GM12878 (cell line): Measurements from ENCODE around the gene PARD6B. TPM values are rescaled to one million over a fixed set of nuclear protein-coding genes. Genes with fewer than 3 reads are reported as not detected.

Experiments used
- ATAC-seq: fragments of 200-7000 bp; cut with Tn5 transposase; 3 replicates; pipeline ENCODE4 v1.9.1; 2020; ENCODE audit warnings: mild to moderate bottlenecking, moderate library complexity
- BruUV-seq: library from RNA; stranded (reverse); fragments of 400-500 nt; replicated peaks from 2 replicates; lab custom pipeline; 2021; lab: Mats Ljungman, UMichigan
- CTCF ChIA-PET: fragments of 300-600 bp; sonication (Branson Sonifier 250); formaldehyde crosslinking; extraction: SDS; loops from one replicate; lab custom pipeline; 2021; ENCODE audit warnings: inconsistent platforms; lab: Yijun Ruan, JAX
- POLR2A ChIA-PET: fragments of 350-600 bp; formaldehyde crosslinking; extraction: SDS; loops from one replicate; lab custom pipeline; 2021; ENCODE audit warnings: inconsistent platforms; lab: Charles Lee
- RAD21 ChIA-PET: fragments of 300-600 bp; sonication (Branson Sonifier 250); formaldehyde crosslinking; loops from one replicate; lab custom pipeline; 2023; ENCODE audit warnings: antibody characterized with exemption; ENCODE audit not compliant: unreplicated experiment; lab: Charles Lee
- SMC1A ChIA-PET: fragments of 300-600 bp; sonication (Branson Sonifier 250); formaldehyde crosslinking; loops from one replicate; lab custom pipeline; 2023; ENCODE audit not compliant: unreplicated experiment, uncharacterized antibody; lab: Charles Lee
- DNase-seq: peaks from one replicate; pipeline ENCODE4 v3.0.0-alpha.2; 2011; ENCODE audit warnings: low read depth, low spot score
- FAIRE-seq: peaks from 3 replicates; lab custom pipeline; 2011; peaks lifted over from hg19 to GRCh38; lab: Jason Lieb, UNC
- H2AFZ ChIP-seq: 2 replicates; pipeline ENCODE4 v1.6.0; 2011; ENCODE audit warnings: low read depth, low read length, control low read depth; ENCODE audit not compliant: control insufficient read depth
- H3K27ac ChIP-seq: 2 replicates; pipeline ENCODE4 v1.5.1; 2011; ENCODE audit warnings: control low read depth; ENCODE audit not compliant: control insufficient read depth, insufficient read depth
- H3K27me3 ChIP-seq, 2 experiments: replicated peaks in 1 of 2; 2 replicates each; pipeline versions ENCODE4 v1.6.0 to v1.6.1; 2011; ENCODE audit warnings: low read length in 1 of 2; ENCODE audit not compliant: control insufficient read depth in 2 of 2, insufficient read depth in 2 of 2
- H3K36me3 ChIP-seq, 2 experiments: 2 replicates each; pipeline ENCODE4 v1.5.1; 2011; ENCODE audit warnings: low read length in 1 of 2; ENCODE audit not compliant: control insufficient read depth in 2 of 2, insufficient read depth in 2 of 2
- H3K4me1 ChIP-seq: 2 replicates; pipeline ENCODE4 v1.6.1; 2011; ENCODE audit warnings: mild to moderate bottlenecking, low read length, moderate library complexity, mixed read lengths; ENCODE audit not compliant: control insufficient read depth, insufficient read depth
- H3K4me2 ChIP-seq: 2 replicates; pipeline ENCODE4 v1.6.0; 2011; ENCODE audit warnings: control low read depth; ENCODE audit not compliant: control insufficient read depth, insufficient read depth
- H3K4me3 ChIP-seq: fragments of 200-600 bp; sonication (generic); 2 replicates; pipeline ENCODE4 v1.5.1; 2016
- H3K79me2 ChIP-seq: 2 replicates; pipeline ENCODE4 v1.6.0; 2011; ENCODE audit warnings: low read length; ENCODE audit not compliant: control insufficient read depth, insufficient read depth
- H3K9ac ChIP-seq: 2 replicates; pipeline ENCODE4 v1.8.0; 2011; ENCODE audit warnings: low read length, control low read depth, mixed read lengths; ENCODE audit not compliant: control insufficient read depth, insufficient read depth
- H3K9me3 ChIP-seq: replicated peaks from 3 replicates; pipeline ENCODE4 v1.5.1; 2011; ENCODE audit warnings: mild to moderate bottlenecking, low read length; ENCODE audit not compliant: control insufficient read depth, insufficient read depth
- H4K20me1 ChIP-seq: 2 replicates; pipeline ENCODE4 v1.6.0; 2011; ENCODE audit not compliant: control insufficient read depth, insufficient read depth
- CREB1 ChIP-seq: IDR thresholded peaks from 2 replicates; pipeline ENCODE4 v1.6.1; 2012; ENCODE audit warnings: low read depth, mild to moderate bottlenecking, inconsistent platforms
- ETV6 ChIP-seq, 2 experiments: fragments of 450-650 bp in 1 of 2; IDR thresholded peaks in 1 of 2; conservative IDR thresholded peaks in 1 of 2; 2 replicates each; pipeline ENCODE4 v1.6.1; 2014; ENCODE audit warnings: antibody characterized with exemption in 1 of 2, borderline replicate concordance in 1 of 2, low read depth in 1 of 2, mild to moderate bottlenecking in 1 of 2, moderate library complexity in 1 of 2
- NFIC ChIP-seq: IDR thresholded peaks from 2 replicates; pipeline ENCODE4 v1.6.1; 2012; ENCODE audit warnings: low read depth, mild to moderate bottlenecking, inconsistent platforms, low read length, moderate library complexity
- NFXL1 ChIP-seq: fragments of 450-650 bp; IDR thresholded peaks from 2 replicates; pipeline ENCODE4 v1.6.1; 2017; ENCODE audit warnings: antibody characterized with exemption, mild to moderate bottlenecking, borderline replicate concordance
- PKNOX1 ChIP-seq: fragments of 450-650 bp; IDR thresholded peaks from 2 replicates; pipeline ENCODE4 v1.6.1; 2016; ENCODE audit warnings: mild to moderate bottlenecking
- RAD21 ChIP-seq: IDR thresholded peaks from 2 replicates; pipeline ENCODE4 v1.6.1; 2011; ENCODE audit warnings: mild to moderate bottlenecking, low read depth, low read length, moderate library complexity; ENCODE audit not compliant: insufficient read depth
- SMC3 ChIP-seq: IDR thresholded peaks from 2 replicates; pipeline ENCODE4 v1.6.1; 2011; ENCODE audit warnings: low read length, improper control_type of control experiment, borderline replicate concordance
- WGBS: methylation state at CpG from one replicate; pipeline ENCODE4 v1.1.6; 2016; ENCODE audit warnings: low lambda C conversion rate; ENCODE audit not compliant: insufficient replicate concordance, insufficient coverage; ENCODE audit errors: missing lambda C conversion rate; 5-methylcytosine and 5-hydroxymethylcytosine counted together
- in situ Hi-C: fragments of 300-500 bp; cut with MboI; formaldehyde crosslinking; loops from 9 replicates; pipeline ENCODE4 v1.14.3; 2018; ENCODE audit warnings: mixed read lengths
- intact Hi-C: fragments of 100-400 bp; cut with micrococcal nuclease; formaldehyde crosslinking; loops from one replicate; pipeline ENCODE4 v1.14.2; 2022; ENCODE audit not compliant: unreplicated experiment
- polyA plus RNA-seq, 11 experiments: library from polyadenylated mRNA; depleted of rRNA in 4 of 11; unstranded in 6 of 11; stranded (reverse) in 5 of 11; fragments of >200 nt; fragmentation: Nextera tagmentation in 4 of 11; fragmentation: Illumina TruSeq in 1 of 11; extraction: Ambion mirVana in 4 of 11; extraction: Trizol in 1 of 11; gene quantifications; 1 replicate in 1 of 11; 2 replicates in 10 of 11; pipeline versions ENCODE4 v1.2.1 to v1.2.3, GENCODE V29; 2011 to 2016; ENCODE audit warnings: inconsistent platforms in 2 of 11, missing spikeins in 2 of 11, low read depth in 1 of 11
- total RNA-seq, 4 experiments: library from RNA; depleted of rRNA in 3 of 4; stranded (reverse); fragments of >200 nt in 3 of 4; fragmentation: Illumina TruSeq in 1 of 4; extraction: Trizol in 1 of 4; gene quantifications; 2 replicates each; pipeline versions ENCODE4 v1.2.1 to v1.2.3, GENCODE V29; 2013 to 2021

Gene PARD6B
- total and polyA plus RNA-seq, 10 of the 15 experiments (the other 5 are each of a cell fraction or from before 2014, with no cell fraction given), result 0.57 to 4.7 (median 2.0) TPM

GRCh38 chr20:50682947-50683530 is 48.3 kb upstream of the PARD6B start:
- no peaks in the 10 kb centered on the region for H3K9me3 ChIP-seq
- in situ Hi-C loops, result no loop called here
- ChIA-PET RAD21 (no interaction called here), POLR2A (no interaction called here), SMC1A (no interaction called here), CTCF (interaction anchor here (0.6 kb wide), 2 partner anchors 54 to 1537 kb away, joined by 3 read pairs; no protein-coding TSS in a partner anchor)
- no peak for FAIRE-seq
- WGBS, result 69% methylated on average over 8 of the region's 8 CpGs
- intact Hi-C loops, result no loop called here
- no peaks in the 10 kb centered on the region for H4K20me1 ChIP-seq
- no TSS peak for BruUV-seq
- H3K36me3 ChIP-seq, result no peaks in the 10 kb centered on the region
- TF ChIP-seq NFIC (no peak), CREB1 (no peak), PKNOX1 (no peak), RAD21 (no peak), NFXL1 (peak; percentile 76; the same call in 1 of the 2 replicates), ETV6 (conservative IDR thresholded peaks at IDR 0.05 in 1 of 2, IDR thresholded peaks at IDR 0.05 in 1 of 2; ENCODE audit: borderline replicate concordance in 1 of 2, low read depth in 1 of 2) (peak in 1 of 2 experiments; percentile 30; a peak in 1 of 4 replicates), SMC3 (no peak)
- H3K4me3 ChIP-seq, result no peak overlapping the region
- H2AFZ ChIP-seq, result no peak overlapping the region
- no peaks in the 10 kb centered on the region for H3K4me1 ChIP-seq
- no peak for DNase-seq
- no peak overlapping the region for H3K27ac ChIP-seq
- no peaks in the 10 kb centered on the region for H3K27me3 ChIP-seq
- no peaks in the 10 kb centered on the region for H3K79me2 ChIP-seq
- no peak overlapping the region for H3K9ac ChIP-seq
- ATAC-seq, result no peak
- H3K4me2 ChIP-seq, result no peak overlapping the region
